HG03060 (cell line): ENCODE measurements around the gene OR56A5.

ENCODE experiments used
- ATAC-seq: cut with Tn5 transposase; IDR thresholded peaks from one replicate; pipeline ENCODE4 v1.9.1; 2021; ENCODE audit warnings: low read depth, moderate number of reproducible peaks; ENCODE audit not compliant: unreplicated experiment

The OR56A5 gene

DNA sequence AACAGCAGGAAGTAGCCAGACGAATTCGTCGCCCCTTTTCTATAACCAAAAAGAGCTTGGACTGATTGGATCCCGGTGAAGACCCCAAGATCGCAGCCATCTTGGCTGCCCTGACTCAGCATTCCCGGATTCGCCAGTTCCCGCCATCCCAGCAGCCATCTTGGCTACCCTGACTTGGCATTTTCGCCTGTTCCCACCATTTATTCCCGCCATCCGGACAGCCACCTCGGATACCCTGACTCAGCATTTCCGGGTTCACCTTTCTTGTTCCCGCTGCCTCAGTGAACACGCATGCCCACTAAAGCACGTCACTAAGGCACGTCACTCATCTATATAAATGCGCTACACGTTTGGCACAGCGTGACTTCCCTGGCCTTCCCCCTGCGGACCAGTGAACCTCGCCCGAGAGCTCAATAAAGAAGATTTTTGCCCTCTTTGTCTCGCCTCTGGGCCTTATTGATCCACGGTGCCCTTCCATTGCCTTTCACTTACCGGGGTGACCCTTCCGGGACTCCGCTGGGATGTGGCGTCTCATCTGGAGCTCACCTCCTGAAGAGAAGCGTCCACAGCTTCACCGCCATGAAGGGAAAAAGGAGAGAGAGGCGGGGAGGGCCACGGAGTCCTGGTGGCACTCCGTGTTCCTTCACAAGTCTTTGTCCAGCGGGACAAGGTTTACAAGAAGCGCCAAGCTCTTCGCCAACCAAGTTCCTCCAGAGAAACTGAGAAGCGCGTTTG, 30.3 kb downstream of the OR56A5 start:
- no peak for ATAC-seq

DNA sequence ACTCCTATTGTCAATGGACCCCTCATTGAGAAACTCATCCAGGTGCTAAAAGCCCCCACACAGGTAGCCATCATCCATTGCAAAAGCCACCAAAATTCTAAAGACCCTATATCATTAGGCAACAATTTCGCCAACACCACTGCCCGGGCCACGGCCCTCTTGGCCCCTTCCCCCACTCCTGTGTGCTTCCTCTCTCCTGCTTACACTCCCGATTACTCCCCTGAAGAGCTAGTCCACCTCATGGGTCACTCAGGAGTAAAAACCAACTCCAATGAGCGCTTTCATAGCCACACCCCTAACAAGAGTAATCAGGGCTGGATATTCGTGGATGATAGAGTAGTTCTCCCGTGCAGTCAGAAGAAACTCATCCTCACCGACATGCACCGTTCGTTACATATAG, 35.2 kb downstream of the OR56A5 start:
- ATAC-seq: no peak

DNA sequence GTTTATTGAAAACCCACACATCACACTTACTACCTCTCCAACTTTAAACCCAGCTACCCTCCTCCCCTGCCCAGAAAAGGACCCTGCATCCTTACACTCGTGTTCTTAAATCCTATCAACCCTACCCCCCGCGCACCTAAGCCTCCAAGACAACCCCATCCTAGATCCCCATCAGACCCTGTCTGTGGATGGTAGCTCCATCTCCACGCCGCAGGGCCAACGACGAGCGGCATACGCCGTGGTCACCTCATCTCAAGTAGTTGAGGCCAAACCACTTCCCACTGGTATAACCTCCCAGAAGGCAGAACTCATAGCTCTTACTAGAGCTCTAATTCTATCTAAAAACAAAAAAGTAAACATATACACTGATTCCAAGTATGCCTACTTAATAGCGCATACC, 35.6 kb downstream of the OR56A5 start:
- ATAC-seq: no peak

DNA sequence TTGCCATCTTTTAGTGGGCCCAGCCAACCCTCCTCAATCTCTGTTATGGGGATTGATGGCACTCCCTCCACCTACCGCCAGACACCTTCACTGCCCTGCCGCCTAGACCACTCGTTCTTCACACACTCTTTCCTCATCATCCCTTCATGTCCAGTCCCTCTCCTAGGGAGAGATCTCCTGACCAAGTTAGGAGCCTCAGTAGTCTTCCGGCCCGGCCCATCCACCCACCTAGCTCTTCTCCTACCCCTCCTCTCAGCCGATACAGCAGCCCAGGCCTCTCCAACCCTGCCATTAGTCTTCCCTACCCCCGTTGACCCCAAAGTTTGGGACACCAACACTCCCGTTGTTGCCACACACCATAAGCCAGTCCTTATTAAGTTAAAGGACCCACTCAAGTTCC, 37.2 kb downstream of the OR56A5 start:
- ATAC-seq: no peak

DNA sequence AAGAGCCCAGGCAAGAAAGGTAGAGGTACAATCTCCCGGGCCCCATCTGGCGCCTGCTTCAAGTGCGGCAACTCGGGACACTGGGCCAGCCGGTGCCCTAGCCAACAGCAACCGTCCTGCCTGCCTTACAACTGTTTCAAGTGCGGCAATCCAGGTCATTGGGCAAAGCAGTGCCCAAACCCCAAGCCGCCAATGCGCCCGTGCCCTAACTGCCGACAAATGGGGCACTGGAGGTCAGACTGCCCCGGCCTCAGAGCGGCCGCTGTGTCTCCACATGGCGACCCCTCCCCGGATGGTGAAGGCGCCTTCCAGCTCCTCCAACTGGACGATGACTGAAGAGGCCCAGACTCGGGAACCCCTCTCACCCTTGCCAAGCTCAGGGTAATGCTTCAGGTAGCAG, 37.7 kb downstream of the OR56A5 start:
- no peak for ATAC-seq

DNA sequence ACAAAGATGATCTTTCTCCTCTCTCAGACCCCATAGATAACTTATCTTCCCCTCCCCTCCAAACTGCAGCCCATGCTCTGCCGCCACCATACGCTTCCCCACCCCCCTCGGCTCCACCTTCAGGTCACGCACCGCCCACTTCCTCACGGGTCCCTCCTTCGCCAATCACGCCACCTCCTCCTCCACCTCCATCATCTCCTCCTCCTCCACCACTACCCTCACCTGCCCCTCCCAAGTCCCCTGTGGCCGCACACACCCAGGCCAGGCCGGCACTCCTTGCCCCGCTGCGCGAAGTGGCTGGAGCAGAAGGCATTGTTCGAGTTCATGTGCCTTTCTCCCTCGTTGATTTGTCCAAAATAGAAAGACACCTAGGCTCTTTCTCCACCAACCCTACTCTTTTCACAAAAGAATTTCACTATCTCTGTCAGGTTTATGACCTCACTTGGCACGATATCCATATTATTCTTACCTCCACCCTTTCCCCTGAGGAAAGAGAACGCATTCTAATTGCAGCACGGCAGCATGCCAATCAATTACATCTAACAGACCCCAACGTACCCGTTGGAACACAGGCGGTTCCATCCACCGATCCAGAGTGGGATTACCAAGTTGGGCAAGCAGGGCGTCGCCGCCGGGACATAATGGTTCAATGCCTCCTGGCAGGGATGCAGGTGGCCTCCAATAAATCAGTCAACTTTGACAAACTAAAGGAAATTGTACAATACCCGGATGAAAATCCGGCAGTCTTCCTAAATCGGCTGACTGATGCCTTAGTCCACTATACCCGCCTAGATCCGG, 38.5 kb downstream of the OR56A5 start:
- no peak for ATAC-seq

DNA sequence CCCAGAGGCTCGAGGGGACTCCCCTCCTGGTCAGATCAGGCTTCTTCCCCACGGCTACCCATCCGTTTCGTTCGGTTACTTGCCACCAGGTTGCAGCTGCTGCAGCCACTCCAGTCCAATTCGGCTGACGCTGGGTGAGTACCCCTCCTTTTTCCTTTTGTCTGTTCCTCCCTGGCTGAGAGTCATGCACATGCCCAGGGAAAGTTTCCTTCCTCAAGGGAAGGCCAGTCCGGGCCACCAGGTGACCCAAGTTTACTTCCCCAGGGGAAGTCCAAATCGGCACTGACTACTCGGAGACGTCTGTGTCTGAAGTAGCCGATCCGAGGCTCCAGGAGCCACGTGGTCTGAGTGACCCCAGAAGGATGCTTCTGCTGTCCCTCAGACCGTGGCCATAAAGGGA, 39.5 kb downstream of the OR56A5 start:
- no peak for ATAC-seq

DNA sequence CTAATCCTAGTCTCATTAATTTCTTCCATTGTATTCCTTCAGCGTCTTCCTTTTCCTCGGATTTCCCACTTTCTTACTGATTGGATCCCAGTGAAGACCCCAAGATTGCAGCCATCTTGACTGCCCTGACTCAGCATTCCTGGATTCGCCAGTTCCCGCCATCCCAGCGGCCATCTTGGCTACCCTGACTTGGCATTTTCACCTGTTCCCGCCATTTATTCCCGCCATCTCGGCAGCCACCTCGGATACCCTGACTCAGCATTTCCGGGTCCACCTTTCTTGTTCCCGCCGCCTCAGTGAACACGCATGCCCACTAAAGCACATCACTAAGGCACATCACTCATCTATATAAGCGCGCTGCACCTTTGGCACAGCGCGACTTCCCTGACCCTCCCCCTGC, 40.0 kb downstream of the OR56A5 start:
- no peak for ATAC-seq

DNA sequence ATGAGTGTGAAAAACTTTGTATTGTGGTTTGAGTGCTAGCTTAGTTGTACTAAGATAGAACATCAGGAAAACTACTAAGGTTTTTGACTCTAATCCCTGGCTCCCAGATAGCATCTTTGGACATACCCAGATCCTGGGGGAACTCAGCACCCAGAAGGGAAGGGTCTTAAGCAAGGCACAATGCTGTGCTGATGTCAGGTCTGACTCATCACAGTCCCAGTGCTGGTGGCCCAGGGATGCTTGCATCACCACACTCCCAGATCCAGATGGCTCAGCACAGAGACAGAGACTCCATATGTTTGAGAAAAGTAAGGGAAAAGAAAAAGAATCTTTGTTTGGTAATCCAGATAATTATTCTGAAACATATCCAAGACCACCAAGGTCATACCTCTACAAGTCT, 44.5 kb downstream of the OR56A5 start:
- ATAC-seq: no peak

DNA sequence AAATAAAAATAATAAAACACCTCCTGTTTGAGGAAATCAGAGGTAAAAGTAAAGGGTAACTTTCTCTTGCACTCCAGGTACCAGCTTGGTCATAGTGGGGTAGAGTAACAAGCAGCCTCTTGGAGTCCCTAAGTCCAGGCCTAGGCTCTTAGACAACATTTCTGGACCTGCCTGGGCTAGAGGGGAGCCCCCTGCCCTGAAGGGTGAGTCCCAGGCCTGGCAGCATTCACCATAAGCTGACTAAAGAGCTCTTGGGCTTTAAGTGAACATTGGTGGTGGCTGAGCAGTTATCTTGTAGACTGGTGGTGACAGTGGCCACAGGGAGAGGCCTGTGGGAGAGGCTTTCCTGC, 44.9 kb downstream of the OR56A5 start:
- no peak for ATAC-seq

DNA sequence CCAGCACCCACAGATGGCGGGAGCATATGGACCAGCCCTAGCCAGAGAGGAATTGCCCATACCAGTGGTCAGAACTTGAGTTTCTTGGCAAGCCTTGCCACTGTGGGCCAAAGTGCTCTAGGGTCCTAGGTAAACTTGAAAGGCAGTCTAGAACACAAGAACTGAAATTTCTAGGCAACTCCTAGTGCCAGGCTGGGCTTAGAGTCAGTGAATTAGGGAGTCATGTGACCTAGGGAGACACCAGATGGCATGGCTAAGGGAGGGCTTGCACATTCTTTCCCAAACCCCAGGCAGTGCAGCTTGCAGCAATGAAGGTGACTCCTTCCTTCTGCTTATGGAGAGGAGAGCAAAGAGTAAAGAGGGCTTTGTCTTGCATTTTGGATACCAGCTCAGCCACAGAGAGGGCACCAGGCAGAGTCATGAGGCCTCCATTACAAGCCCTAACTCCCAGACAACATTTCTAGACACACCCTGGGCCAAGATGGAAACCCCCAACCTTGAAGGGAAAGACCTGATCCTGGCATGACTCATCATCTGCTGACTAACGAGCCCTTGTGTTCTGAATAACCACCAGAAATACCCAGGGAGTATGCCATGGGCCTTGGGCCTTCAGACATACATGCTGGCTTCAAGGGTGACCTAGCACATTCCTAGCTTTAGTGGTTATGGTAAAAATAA, 45.4 kb downstream of the OR56A5 start:
- ATAC-seq: peak; percentile 71
